22Rv1 (cell line): ENCODE results near the gene EGFR.

Experiments used
- CTCF ChIP-seq: fragments of 450-650 bp; IDR thresholded peaks from 2 replicates; pipeline ENCODE4 v1.5.1; 2017; ENCODE audit warnings: mild to moderate bottlenecking
- ZFX ChIP-seq: fragments of 450-650 bp; IDR thresholded peaks from 2 replicates; pipeline ENCODE4 v1.6.1; 2017; ENCODE audit warnings: antibody characterized with exemption, borderline replicate concordance

- TF ChIP-seq CTCF, result no peak
- TF ChIP-seq ZFX, result no peak
Observed at GRCh38 chr7:55092186-55092974, 73.6 kb downstream of the EGFR start.
